SH-SY5Y (cell line): Measurements from ENCODE around the gene SMIM29.

Experiments used
- GATA2 ChIP-seq: IDR thresholded peaks from 2 replicates; pipeline ENCODE4 v1.6.1; 2011; ENCODE audit warnings: mild to moderate bottlenecking, low read depth, low read length
- GATA3 ChIP-seq: IDR thresholded peaks from 2 replicates; pipeline ENCODE4 v1.6.1; 2011; ENCODE audit warnings: low read depth, mild to moderate bottlenecking, low read length, moderate library complexity

DNA sequence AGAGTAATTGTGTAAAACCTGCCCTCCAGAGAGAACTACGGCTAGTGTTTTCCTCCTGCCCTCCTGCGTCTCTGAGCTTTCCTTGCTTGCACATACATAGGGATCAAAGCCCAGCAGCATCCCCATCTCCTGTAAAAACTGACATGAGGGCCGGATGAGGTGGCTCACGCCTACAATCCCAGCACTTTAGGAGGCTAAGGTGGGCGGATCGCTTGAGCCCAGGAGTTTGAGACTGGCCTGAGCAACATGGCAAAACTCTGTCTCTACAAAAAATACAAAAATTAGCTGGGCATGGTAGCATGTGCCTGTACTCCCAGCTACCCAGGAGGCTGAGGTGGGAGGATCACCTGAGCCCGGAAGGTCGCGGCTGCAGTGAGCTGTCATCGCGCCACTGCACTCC, 40.3 kb upstream of the SMIM29 start:
- TF ChIP-seq GATA2 (no peak), GATA3 (no peak)
